Measurements from ENCODE around the gene NLRC3.
"Not testable (repeated sequence)": the region's sequence is repeated elsewhere in the genome, so short reads cannot be mapped to it uniquely, and the experiment has no call there.

The NLRC3 gene, protein sequence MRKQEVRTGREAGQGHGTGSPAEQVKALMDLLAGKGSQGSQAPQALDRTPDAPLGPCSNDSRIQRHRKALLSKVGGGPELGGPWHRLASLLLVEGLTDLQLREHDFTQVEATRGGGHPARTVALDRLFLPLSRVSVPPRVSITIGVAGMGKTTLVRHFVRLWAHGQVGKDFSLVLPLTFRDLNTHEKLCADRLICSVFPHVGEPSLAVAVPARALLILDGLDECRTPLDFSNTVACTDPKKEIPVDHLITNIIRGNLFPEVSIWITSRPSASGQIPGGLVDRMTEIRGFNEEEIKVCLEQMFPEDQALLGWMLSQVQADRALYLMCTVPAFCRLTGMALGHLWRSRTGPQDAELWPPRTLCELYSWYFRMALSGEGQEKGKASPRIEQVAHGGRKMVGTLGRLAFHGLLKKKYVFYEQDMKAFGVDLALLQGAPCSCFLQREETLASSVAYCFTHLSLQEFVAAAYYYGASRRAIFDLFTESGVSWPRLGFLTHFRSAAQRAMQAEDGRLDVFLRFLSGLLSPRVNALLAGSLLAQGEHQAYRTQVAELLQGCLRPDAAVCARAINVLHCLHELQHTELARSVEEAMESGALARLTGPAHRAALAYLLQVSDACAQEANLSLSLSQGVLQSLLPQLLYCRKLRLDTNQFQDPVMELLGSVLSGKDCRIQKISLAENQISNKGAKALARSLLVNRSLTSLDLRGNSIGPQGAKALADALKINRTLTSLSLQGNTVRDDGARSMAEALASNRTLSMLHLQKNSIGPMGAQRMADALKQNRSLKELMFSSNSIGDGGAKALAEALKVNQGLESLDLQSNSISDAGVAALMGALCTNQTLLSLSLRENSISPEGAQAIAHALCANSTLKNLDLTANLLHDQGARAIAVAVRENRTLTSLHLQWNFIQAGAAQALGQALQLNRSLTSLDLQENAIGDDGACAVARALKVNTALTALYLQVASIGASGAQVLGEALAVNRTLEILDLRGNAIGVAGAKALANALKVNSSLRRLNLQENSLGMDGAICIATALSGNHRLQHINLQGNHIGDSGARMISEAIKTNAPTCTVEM

DNA sequence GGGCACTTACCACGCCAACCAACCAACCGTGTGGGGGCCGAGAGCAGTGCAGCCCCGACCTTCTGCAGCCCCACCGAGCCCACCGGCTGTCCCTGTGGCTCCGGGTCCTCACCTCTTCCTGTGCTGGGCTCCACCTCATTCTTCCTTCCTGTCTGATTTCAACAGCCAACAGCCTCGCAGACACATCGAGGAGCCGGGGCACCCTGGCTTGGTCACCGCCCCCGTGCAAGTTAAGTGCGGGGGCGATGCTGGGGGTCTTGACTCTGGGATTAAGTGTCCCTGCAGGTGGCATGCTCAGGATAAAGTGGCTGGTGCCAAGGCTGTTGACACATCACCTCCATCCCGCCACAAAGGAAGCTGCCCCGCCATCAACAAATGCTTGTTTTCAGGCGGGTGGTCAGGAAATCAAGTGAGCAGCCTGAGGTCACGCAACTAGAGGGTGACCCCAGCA, at the start of gene NLRC3:
NLRC3 (minus strand) TSS at position 102 of the 451 bp plus-strand sequence. CDS start 12,367 bp downstream, outside the sequence.
- DNase-seq, result no peak
- in situ Hi-C loops (cut with HindIII; ENCODE audit: low pct_ligation_motif_present, low pct_unique_long_range_greater_than_20kb, low sequenced_read_pairs), result no loop called here

DNA sequence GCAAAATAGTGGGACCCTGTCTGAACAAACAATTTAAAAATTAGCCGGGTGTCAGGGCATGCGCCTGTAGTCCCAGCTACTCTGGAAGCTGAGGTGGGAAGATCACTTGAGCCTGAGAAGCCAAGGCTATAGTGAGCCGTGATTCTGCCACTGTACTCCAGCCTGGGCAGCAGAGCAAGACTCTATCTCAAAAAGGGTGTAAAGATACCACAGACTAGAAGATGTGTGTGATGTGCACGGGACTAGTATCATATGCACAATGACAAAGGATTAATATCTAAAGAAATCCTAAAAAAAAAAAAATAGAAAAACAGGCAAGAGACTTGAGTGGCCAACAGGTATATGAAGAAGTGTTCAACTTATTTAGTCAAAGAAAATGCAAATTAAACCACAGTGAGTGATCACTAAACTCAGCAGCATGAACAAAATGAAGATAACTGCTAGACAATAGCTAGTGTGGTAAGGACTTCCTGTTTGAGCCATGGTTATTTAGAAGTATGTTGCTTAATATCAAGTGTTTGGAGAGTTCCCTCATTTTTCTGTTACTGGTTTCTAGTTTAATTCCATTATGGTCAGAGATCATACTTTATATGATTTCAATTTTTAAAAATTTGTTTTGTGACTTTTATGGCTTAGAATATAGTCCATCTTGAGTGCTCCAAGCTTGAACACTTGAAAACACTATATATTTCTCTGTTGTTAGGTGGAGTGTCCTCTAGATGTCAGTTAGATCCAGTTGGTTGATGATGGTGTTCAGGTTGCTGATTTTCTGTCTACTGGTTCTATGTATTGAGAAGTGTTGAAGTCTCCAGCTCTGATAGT, 48.9 kb upstream of the NLRC3 start:
- in situ Hi-C loops (cut with HindIII; ENCODE audit: low pct_ligation_motif_present, low pct_unique_long_range_greater_than_20kb, low sequenced_read_pairs), result no loop called here
- no peak for DNase-seq

DNA sequence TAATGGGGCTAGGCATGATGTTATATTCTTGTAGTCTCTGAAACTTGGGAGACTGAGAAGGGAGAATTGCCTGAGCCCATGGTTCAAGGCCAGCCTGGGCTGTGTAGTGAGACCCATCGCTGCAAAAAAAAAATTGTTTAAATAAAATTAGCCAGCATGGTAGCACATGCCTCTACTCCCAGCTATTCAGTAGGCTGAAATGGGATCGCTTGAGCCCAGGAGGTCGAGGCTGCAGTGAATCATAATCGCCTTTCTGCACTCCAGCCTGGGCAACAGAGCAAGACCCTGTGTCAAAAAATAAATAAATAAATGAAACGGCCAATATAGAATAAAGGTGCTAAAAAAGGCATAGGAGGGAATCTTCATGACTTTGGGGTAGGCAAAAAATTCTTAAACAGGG, 48.1 kb upstream of the NLRC3 start:
- no peak for DNase-seq
- in situ Hi-C loops (cut with HindIII; ENCODE audit: low pct_ligation_motif_present, low pct_unique_long_range_greater_than_20kb, low sequenced_read_pairs), result no loop called here

DNA sequence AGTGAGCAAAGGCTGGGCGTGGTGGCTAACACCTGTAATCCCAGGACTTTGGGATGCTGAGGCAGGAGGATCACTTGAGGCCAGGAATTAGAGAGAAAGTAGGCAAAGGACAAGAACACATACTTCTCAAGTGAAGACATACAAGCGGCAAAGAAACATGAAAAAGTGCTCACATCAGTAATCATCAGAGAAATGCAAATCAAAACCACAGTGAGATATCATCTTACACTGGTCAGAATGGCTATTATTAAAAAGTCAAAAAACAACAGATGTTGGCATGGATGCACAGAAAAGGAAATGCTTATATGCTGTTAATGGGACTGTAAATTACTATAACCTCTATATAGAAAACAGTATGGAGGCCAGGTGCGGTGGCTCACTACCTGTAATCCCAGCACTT, 46.4 kb upstream of the NLRC3 start:
- in situ Hi-C loops (cut with HindIII; ENCODE audit: low pct_ligation_motif_present, low pct_unique_long_range_greater_than_20kb, low sequenced_read_pairs), result loop anchor here (25.0 kb wide), 1 partner anchor 111 kb away; the partner anchor contains the start of gene CLUAP1
- DNase-seq, result no peak

DNA sequence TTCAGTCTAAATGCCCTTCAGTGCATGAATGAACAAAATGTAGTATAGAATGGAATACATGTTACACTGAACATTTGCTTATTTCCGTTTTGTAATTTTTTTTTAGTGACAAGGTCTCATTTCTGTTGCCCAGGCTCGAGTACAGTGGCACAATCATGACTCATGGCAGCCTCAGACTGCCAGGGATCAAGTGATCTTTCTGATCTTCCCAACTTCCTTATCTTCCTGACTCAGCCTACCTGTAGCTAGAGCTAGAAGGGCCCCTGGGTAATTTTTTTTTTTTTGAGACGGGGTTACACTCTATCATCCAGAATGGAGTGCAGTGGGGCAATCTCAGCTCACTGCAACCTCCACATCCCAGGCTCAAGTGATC, 41.6 kb upstream of the NLRC3 start:
- in situ Hi-C loops (cut with HindIII; ENCODE audit: low pct_ligation_motif_present, low pct_unique_long_range_greater_than_20kb, low sequenced_read_pairs), result loop anchor here (25.0 kb wide), 1 partner anchor 106 kb away; the partner anchor contains the start of gene CLUAP1
- DNase-seq, result no peak

DNA sequence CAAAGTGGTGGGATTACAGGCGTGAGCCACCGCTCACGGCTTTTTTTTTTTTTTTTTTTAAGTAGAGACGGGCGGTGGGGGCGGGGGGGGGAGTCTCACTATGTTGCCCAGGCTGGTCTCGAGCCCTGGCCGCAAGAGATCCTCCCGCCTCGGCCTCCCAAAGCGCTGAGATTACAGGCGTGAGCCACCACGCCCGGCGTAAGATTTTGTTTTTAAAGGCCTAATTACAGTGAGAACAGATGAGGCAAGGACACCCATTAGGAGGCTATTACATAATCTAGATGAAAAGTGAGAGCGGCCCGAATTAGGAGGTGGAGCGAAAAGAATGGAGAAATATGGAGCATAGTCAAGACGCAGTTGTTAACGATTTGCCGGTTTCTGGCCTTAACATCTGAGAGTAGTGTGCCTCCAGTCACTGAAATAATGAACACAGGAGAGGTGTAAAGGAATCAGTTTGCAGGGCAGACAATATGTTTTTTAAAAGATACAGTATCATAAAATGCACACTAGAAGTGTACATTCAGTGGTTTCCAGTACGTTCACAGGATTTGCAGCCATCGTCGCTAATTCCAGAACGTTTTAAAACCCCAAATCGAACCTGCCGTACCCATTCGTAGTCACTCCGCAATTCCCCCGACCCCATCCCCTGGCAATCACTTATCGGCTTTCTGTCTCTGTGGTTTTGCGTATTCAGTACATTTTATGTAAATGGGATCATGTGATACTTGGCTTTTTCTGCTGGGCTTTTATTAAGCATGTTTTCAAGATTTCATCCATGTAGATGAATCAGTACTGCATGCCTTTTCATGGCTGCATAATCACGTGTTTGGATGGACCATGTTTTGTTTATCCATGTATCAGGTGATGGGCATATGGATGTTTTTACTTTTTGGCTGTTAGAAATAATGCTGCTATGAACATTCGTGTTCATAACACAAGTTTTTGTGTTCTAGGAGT, 35.6 kb upstream of the NLRC3 start:
- no peak for DNase-seq
- in situ Hi-C loops (cut with HindIII; ENCODE audit: low pct_ligation_motif_present, low pct_unique_long_range_greater_than_20kb, low sequenced_read_pairs), result loop anchor here (25.0 kb wide), 1 partner anchor 100 kb away; the partner anchor contains the start of gene CLUAP1

DNA sequence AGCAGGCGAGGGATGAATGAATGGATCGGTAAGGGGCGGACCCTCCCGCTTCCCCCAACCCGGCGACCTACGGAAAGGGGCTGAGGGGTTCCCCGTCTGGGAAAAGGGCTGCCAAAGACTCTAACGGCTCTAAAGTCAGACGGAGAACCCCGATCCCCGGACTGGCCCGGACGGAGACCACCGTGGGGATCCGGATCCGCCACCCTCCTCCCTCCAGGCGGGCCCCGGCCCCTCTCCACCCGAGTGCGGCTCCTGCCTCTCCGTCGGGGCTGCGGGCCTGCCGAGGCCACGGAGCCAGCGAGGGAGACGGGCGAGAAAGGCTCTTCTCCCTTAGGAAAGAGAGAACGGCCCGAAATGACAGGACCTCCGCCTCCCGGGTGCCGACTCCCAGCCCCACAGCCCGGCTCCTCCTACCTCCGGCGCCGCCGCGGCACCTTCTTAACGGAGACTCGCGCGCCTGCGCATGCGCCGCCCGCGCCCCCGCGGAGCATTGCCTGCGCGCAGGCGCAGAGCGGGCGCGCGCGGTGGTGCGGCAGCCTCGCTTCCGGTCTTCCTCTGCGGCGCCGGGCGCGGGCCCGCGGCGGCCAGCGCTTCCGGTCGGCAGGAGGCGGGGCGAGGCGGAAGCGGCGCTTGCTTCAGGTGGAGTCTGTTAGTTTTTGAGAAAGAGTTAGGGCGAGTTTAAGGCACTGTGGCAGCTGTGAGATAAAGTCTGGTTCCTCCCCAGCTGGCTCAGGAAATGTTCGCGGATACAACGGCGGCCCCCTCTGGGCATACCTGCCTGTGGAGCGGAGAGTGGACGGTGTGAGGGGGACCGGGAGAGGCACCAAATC, 34.2 kb upstream of the NLRC3 start, which contains the start of gene SLX4:
SLX4 (minus strand) TSS at position 461 of the 830 bp plus-strand sequence. CDS start 2,642 bp downstream, outside the sequence.
- in situ Hi-C loops (cut with HindIII; ENCODE audit: low pct_ligation_motif_present, low pct_unique_long_range_greater_than_20kb, low sequenced_read_pairs), result loop anchor here (25.0 kb wide), 1 partner anchor 99 kb away; the partner anchor contains the start of gene CLUAP1
- peak; percentile 96 for DNase-seq

DNA sequence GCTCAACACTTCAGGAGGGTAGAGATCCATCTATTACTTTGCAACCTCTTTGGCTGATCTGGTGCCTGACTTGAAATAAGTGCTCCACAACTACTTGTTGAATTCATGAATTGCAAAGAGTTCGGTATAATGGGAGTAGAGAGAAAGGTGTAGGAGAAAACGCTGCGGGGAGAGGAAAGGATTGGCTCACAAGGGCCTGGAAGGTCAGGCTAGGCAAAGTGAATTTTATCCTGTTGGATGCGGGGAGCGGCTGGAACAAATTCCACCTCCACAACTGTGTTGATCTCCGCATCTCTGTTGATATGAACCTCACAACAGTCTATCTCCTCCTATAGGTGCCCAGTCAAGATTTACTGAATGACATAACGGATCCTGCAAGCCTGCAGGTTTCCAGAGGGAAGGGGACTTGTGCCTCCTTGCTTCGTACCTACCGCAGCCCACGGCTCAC, 33.5 kb upstream of the NLRC3 start:
- in situ Hi-C loops (cut with HindIII; ENCODE audit: low pct_ligation_motif_present, low pct_unique_long_range_greater_than_20kb, low sequenced_read_pairs), result loop anchor here (25.0 kb wide), 1 partner anchor 98 kb away; the partner anchor contains the start of gene CLUAP1
- DNase-seq, result peak; percentile 22

DNA sequence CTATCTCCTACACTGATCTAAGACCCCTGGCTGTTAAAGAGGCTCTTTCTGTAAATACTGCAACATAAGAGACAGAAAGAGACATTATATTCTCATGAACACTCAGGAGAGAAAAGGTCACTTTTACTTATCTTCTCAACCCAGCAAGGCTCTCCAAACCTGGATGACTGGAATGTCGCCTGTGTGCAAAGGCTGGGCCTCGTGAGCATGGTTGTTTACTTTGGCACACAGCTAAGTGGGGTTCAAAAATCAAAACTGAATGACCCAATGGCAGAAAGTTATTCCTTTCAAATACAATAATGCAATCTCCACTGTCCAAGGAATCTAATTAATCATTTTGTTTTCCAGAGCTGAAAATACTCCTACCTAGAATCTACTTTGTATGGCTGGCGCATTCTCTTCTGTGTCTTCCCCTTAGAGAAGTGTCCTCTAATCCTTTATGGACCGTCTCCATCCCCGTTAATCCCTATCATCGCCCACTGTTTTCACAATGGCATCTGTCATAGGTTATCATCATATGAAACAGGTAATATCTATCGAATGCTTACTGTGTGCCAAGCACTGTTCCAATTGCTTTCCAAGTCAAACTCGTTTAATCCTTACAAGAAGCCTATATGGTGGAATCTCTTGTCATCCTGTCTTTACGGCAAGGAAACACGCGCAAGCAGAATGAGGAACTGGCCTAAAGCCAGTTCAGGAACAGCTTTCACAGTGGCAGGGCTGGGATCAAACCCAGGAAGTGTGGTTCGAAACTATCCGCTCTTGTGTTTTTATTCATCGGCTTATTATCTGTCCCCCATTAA, 32.9 kb upstream of the NLRC3 start:
- in situ Hi-C loops (cut with HindIII; ENCODE audit: low pct_ligation_motif_present, low pct_unique_long_range_greater_than_20kb, low sequenced_read_pairs), result loop anchor here (25.0 kb wide), 1 partner anchor 98 kb away; the partner anchor contains the start of gene CLUAP1
- no peak for DNase-seq

DNA sequence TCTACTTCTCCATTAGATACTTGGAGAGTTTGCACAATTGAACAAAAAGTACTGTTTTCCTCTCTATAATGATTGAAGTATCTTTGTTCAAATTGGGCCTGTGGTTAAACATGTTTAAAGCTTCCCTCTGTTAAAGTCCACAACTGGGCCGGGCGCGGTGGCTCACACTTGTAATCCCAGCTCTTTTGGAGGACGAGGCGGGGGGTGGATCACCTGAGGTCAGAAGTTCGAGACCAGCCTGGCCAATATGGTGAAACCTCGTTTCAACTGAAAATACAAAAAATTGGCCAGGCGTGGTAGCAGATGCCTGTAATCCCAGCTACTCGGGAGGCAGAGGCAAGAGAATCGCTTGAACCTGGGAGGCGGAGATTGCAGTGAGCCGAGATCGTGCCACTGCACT, 31.8 kb upstream of the NLRC3 start:
- in situ Hi-C loops (cut with HindIII; ENCODE audit: low pct_ligation_motif_present, low pct_unique_long_range_greater_than_20kb, low sequenced_read_pairs), result loop anchor here (25.0 kb wide), 1 partner anchor 97 kb away; the partner anchor contains the start of gene CLUAP1
- DNase-seq, result not testable (repeated sequence)

DNA sequence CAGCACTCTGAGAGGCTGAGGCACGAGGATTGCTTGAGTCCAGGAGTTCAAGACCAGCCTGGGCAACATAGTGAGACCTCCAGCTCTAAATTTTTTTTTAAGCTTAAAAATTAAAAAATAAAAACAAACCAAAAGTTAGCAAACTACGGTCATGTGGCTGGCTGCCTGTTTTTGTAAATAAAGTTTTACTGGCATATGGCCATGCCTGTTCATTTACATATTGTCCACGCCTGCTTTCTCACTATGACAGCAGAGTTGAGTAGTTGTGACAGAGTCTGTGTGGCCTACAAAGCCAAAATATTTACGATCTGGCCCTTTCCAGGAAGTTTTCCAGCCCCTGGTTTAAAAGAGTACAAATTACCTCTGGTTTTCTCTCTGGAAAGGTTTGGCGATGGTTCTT, 30.9 kb upstream of the NLRC3 start:
- no peak for DNase-seq
- in situ Hi-C loops (cut with HindIII; ENCODE audit: low pct_ligation_motif_present, low pct_unique_long_range_greater_than_20kb, low sequenced_read_pairs), result loop anchor here (25.0 kb wide), 1 partner anchor 96 kb away; the partner anchor contains the start of gene CLUAP1

DNA sequence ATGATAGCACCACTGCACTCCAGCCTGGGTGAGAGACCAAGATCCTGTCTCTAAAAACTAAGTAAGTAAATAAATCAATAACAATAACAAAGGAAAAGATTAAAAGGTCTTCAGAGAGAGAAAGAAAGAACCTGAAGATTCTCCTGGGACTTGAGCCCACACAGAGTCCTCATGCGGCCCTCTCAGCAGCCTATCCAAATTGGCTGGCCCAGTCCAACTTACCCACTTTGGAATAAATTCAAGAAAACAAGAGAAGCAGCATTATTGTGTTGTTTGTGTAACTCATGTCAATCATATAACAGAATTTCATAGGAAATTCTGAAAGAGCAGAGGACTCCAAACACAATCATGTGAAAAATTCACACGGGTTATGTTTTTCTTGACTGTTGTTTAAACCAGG, 30.4 kb upstream of the NLRC3 start:
- in situ Hi-C loops (cut with HindIII; ENCODE audit: low pct_ligation_motif_present, low pct_unique_long_range_greater_than_20kb, low sequenced_read_pairs), result loop anchor here (25.0 kb wide), 1 partner anchor 95 kb away; the partner anchor contains the start of gene CLUAP1
- DNase-seq, result no peak

DNA sequence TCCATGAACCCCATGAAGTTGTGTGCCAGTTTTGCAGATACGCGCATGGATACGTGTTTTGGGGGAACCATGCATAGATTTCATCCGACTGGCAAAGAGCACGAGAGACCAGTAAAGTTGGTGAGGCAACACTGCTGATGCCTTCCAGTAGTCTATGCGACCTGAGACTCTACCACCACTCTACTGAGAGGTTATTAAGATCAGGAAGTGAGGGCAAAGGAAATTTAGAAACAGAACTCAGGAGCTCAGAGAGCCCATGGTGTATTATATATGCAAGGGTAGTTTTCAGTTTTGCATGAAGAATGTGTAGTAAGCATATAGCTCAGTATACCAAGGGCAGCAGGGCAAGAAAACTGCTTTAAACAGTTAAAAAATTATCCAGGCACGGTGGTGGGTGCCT, 30.0 kb upstream of the NLRC3 start:
- no peak for DNase-seq
- in situ Hi-C loops (cut with HindIII; ENCODE audit: low pct_ligation_motif_present, low pct_unique_long_range_greater_than_20kb, low sequenced_read_pairs), result loop anchor here (25.0 kb wide), 1 partner anchor 95 kb away; the partner anchor contains the start of gene CLUAP1

DNA sequence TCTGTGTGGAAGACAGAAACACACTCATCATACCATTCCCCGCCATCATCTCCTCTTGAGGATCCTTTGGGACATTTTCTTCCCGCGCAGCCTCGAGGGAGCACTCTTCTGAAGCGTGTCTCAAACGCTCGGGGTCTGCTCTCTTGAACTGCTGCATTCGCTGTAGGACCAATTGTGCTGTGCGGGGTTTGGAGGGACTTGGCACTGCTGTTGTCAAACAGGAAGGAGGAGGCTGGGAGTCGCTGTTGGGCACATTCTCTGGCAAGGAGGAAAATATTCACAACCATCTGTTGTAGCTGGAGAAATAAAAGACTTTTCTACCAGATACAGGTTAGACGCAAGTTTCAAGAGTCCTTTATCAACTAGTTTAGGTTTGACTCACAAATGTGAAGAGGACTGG, 29.2 kb upstream of the NLRC3 start:
- in situ Hi-C loops (cut with HindIII; ENCODE audit: low pct_ligation_motif_present, low pct_unique_long_range_greater_than_20kb, low sequenced_read_pairs), result loop anchor here (25.0 kb wide), 1 partner anchor 94 kb away; the partner anchor contains the start of gene CLUAP1
- DNase-seq, result no peak

DNA sequence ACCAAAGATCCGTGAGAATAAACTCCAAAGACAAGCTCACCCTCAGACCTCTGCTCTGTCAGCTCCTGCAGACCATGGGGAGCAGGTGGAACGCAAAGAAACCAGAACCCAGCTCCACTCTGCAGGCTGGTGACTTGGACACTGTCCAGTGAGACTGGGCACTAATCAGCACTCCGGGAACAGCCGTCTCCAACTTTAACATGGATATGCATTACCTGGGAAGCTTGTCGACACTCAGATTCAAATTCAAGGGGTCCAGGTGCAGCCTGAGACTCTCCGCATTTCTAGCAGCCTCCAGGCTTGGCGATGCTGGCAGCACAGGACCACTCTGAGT, 25.1 kb upstream of the NLRC3 start:
- in situ Hi-C loops (cut with HindIII; ENCODE audit: low pct_ligation_motif_present, low pct_unique_long_range_greater_than_20kb, low sequenced_read_pairs), result loop anchor here (25.0 kb wide), 1 partner anchor 90 kb away; the partner anchor contains the start of gene CLUAP1
- no peak for DNase-seq

Data from ACHN (cell line).